Keratinocyte (primary cell): Measurements from ENCODE around the gene DIPK1A. TPM values are rescaled to one million over a fixed set of nuclear protein-coding genes. Genes with fewer than 3 reads are reported as not detected.
A peak's percentile ranks its signal among the peaks of the same experiment; 100 is the strongest.

Experiments
- DNase-seq: peaks from one replicate; pipeline ENCODE4 v3.0.0-alpha.2; 2011; ENCODE audit warnings: low read depth, missing footprints, low spot score
- FAIRE-seq: peaks from 2 replicates; lab custom pipeline; 2011; peaks lifted over from hg19 to GRCh38; lab: Jason Lieb, UNC
- H2AFZ ChIP-seq: 2 replicates; pipeline ENCODE4 v1.6.0; 2012; ENCODE audit warnings: low read length, control low read depth, inconsistent platforms; ENCODE audit not compliant: control insufficient read depth
- H3K27ac ChIP-seq: 2 replicates; pipeline ENCODE4 v1.5.1; 2011; ENCODE audit warnings: low read length; ENCODE audit not compliant: control insufficient read depth, insufficient read depth
- H3K27me3 ChIP-seq: 3 replicates; pipeline ENCODE4 v1.6.0; 2011; ENCODE audit warnings: low read length; ENCODE audit not compliant: control insufficient read depth, insufficient read depth; ENCODE audit errors: extremely low read depth
- H3K36me3 ChIP-seq, 2 experiments: 2 replicates in 1 of 2; 3 replicates in 1 of 2; pipeline ENCODE4 v1.5.1; 2011; ENCODE audit warnings: low read length in 2 of 2, mild to moderate bottlenecking in 1 of 2; ENCODE audit not compliant: control insufficient read depth in 2 of 2, insufficient read depth in 2 of 2; ENCODE audit errors: extremely low read depth in 1 of 2
- H3K4me1 ChIP-seq: 3 replicates; pipeline ENCODE4 v1.5.1; 2011; ENCODE audit warnings: low read length; ENCODE audit not compliant: control insufficient read depth, insufficient read depth; ENCODE audit errors: extremely low read depth
- H3K4me2 ChIP-seq: 3 replicates; pipeline ENCODE4 v1.6.0; 2011; ENCODE audit warnings: low read depth, low read length; ENCODE audit not compliant: control insufficient read depth, insufficient read depth; ENCODE audit errors: extremely low read depth
- H3K4me3 ChIP-seq, 3 experiments: fragments of 200-600 bp in 1 of 3; sonication (generic) in 1 of 3; 2 replicates in 2 of 3; 3 replicates in 1 of 3; pipeline ENCODE4 v1.5.1; 2011 to 2016; ENCODE audit warnings: low read length in 3 of 3, mild to moderate bottlenecking in 3 of 3, control low read depth in 2 of 3, inconsistent platforms in 1 of 3, low read depth in 1 of 3, mixed read lengths in 1 of 3, mixed run types in 1 of 3, moderate library complexity in 1 of 3; ENCODE audit not compliant: control insufficient read depth in 2 of 3, insufficient read depth in 2 of 3; ENCODE audit errors: extremely low read depth in 1 of 3
- H3K79me2 ChIP-seq: 2 replicates; pipeline ENCODE4 v1.6.0; 2012; ENCODE audit warnings: low read length; ENCODE audit not compliant: control insufficient read depth, insufficient read depth
- H3K9ac ChIP-seq: 3 replicates; pipeline ENCODE4 v1.6.0; 2011; ENCODE audit warnings: low read length; ENCODE audit not compliant: control insufficient read depth, insufficient read depth; ENCODE audit errors: extremely low read depth
- H3K9me1 ChIP-seq: 3 replicates; pipeline ENCODE4 v1.6.0; 2011; ENCODE audit warnings: low read length; ENCODE audit not compliant: control insufficient read depth, insufficient read depth; ENCODE audit errors: extremely low read depth
- H3K9me3 ChIP-seq: 2 replicates; pipeline ENCODE4 v1.5.1; 2012; ENCODE audit warnings: low read depth, low read length; ENCODE audit not compliant: control insufficient read depth
- H4K20me1 ChIP-seq: 3 replicates; pipeline ENCODE4 v1.6.0; 2011; ENCODE audit warnings: low read length; ENCODE audit not compliant: control insufficient read depth, insufficient read depth; ENCODE audit errors: extremely low read depth
- EZH2 ChIP-seq: IDR thresholded peaks from one replicate; pipeline ENCODE4 v1.6.1; 2012; ENCODE audit warnings: inconsistent platforms, mild to moderate bottlenecking, low read length, moderate library complexity
- dilution Hi-C: fragments of 300-500 bp; cut with MboI; formaldehyde crosslinking; loops from one replicate; pipeline ENCODE4 v1.7.0; 2020; ENCODE audit warnings: low sequenced_read_pairs; ENCODE audit not compliant: extremely low pct_ligation_motif_present
- polyA plus RNA-seq, 5 experiments: library from polyadenylated mRNA; depleted of rRNA in 3 of 5; stranded (reverse) in 3 of 5; stranded (forward) in 1 of 5; unstranded in 1 of 5; fragments of >200 nt; gene quantifications; 1 replicate in 1 of 5; 2 replicates in 3 of 5; 3 replicates in 1 of 5; pipeline versions ENCODE4 v1.2.1 to v1.2.3, GENCODE V29; 2011 to 2012; ENCODE audit warnings: missing spikeins in 2 of 5, low read depth in 1 of 5, low replicate concordance in 1 of 5
- TF ChIP-seq, protein P1 (sequence below), 3 experiments: IDR thresholded peaks in 1 of 3; conservative IDR thresholded peaks in 1 of 3; optimal IDR thresholded peaks in 1 of 3; 2 replicates in 2 of 3; 3 replicates in 1 of 3; pipeline versions ENCODE3 to v1.5.1; 2011; ENCODE audit warnings: low read length in 3 of 3, mild to moderate bottlenecking in 3 of 3, moderate library complexity in 2 of 3, control low read depth in 1 of 3, inconsistent platforms in 1 of 3; ENCODE audit not compliant: insufficient read depth in 2 of 3; ENCODE audit errors: extremely low read depth in 1 of 3

DIPK1A gene
- polyA plus RNA-seq, 1 donor (not counting 4 experiments of a cell fraction or from before 2014, with no cell fraction given), result 22.0 TPM

DNA sequence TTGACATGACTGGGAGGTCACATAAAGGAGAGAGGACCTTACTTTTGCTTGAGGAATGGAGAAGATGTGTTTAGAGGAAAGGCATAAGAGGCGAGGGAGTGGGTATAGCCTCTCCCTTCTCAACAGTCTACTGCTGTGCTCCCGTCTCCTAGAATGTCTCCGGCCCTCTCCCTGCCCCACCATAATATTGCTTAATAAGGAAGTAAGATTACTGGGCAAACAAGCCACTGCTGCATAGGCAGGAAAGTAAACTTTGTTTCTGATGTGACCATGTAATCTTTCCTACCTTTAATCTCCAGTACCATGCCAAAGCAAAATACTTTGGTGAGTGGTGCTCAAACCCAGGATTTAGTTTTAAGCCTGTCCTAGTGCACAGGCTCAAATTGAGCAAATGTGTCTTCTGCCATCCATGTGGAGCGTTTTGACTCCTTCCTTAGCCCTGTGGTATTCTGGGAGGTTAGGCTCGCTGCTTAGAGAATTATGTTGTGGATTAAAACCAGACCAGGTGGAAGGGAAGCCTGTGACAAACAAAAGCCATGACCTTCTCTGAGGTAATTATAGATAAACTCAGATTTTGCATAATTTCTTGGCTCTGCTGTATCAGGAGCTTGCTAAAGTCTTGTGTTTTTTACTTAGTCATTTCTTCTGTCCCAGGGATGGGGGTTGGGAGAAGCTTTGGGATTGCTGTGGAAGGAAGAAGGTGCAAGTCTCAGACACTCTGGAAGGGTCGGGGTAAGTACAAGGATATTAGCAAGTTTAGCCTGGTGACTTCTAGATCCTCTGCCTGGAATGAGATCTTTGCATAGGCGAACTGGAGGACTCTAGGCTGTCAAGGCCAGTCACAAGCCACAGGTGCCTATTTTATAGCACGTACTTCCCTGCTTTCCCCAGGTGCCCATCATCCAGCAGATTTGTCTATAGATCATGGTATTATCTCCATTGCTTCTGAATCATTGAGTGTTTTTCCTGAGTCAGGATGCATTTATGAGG is 34.5 kb upstream of the DIPK1A start:
- dilution Hi-C loops, result no loop called here
- Histone ChIP-seq H3K4me1 (peaks cover 5% of the 10 kb centered on the region), H3K4me3 (no peak overlapping the region), H3K4me2 (no peak overlapping the region), H3K36me3 (no peaks in the 10 kb centered on the region), H3K27ac (no peak overlapping the region), H3K79me2 (no peaks in the 10 kb centered on the region), H3K9me1 (no peaks in the 10 kb centered on the region), H3K27me3 (no peaks in the 10 kb centered on the region), H3K9me3 (no peaks in the 10 kb centered on the region), H4K20me1 (no peaks in the 10 kb centered on the region), H3K9ac (no peak overlapping the region), H2AFZ (no peak overlapping the region)
- no peak for DNase-seq
- no peak for FAIRE-seq
- TF ChIP-seq, protein P1, sequence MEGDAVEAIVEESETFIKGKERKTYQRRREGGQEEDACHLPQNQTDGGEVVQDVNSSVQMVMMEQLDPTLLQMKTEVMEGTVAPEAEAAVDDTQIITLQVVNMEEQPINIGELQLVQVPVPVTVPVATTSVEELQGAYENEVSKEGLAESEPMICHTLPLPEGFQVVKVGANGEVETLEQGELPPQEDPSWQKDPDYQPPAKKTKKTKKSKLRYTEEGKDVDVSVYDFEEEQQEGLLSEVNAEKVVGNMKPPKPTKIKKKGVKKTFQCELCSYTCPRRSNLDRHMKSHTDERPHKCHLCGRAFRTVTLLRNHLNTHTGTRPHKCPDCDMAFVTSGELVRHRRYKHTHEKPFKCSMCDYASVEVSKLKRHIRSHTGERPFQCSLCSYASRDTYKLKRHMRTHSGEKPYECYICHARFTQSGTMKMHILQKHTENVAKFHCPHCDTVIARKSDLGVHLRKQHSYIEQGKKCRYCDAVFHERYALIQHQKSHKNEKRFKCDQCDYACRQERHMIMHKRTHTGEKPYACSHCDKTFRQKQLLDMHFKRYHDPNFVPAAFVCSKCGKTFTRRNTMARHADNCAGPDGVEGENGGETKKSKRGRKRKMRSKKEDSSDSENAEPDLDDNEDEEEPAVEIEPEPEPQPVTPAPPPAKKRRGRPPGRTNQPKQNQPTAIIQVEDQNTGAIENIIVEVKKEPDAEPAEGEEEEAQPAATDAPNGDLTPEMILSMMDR (optimal IDR thresholded peaks at IDR 0.05 in 1 of 3, IDR thresholded peaks at IDR 0.05 in 1 of 3, conservative IDR thresholded peaks at IDR 0.05 in 1 of 3; ENCODE audit: extremely low read depth in 1 of 3, insufficient read depth in 2 of 3, low read length in 3 of 3), result no peak
- no peak for TF ChIP-seq EZH2

DNA sequence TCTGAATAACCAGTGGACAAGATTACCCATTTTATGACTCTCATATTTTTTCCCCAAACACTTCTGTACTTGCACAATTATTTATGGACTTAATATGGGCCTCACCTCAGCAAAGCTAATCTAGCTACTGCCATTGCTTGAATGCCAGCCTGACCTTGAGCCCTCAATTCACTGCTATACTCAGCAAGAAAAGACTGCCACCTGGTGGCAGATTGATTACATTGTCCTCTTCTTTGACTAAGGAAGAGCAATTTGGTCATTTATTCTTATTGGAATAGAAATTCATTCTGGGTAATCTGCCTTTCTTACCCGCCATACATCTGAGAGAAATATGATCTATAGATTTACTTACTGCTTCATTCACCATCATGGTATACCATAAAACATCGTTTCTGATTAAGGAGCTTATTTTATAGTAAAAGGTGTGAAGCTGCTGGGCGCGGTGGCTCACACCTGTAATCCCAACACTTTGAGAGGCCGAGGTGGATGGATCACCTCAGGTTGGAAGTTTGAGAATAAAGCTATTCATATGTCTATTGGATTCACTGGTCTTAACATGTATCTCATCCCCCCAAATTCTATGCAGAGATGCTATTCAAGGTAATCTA is 32.9 kb upstream of the DIPK1A start:
- H4K20me1 ChIP-seq, result no peaks in the 10 kb centered on the region
- no peaks in the 10 kb centered on the region for H3K79me2 ChIP-seq
- no peak overlapping the region for H3K4me2 ChIP-seq
- FAIRE-seq (peak; percentile 90), DNase-seq (peak; percentile 33)
- no peak overlapping the region for H3K9ac ChIP-seq
- H3K27me3 ChIP-seq, result no peaks in the 10 kb centered on the region
- dilution Hi-C loops, result no loop called here
- no peaks in the 10 kb centered on the region for H3K9me1 ChIP-seq
- no peaks in the 10 kb centered on the region for H3K9me3 ChIP-seq
- no peaks in the 10 kb centered on the region for H3K36me3 ChIP-seq
- no peak overlapping the region for H3K4me3 ChIP-seq
- no peak overlapping the region for H3K27ac ChIP-seq
- TF ChIP-seq, protein P1 (optimal IDR thresholded peaks at IDR 0.05 in 1 of 3, IDR thresholded peaks at IDR 0.05 in 1 of 3, conservative IDR thresholded peaks at IDR 0.05 in 1 of 3; ENCODE audit: extremely low read depth in 1 of 3, insufficient read depth in 2 of 3, low read length in 3 of 3), result peak; percentile 62 to 74 (median 67)
- TF ChIP-seq EZH2, result no peak
- H2AFZ ChIP-seq, result no peak overlapping the region
- peaks cover 7% of the 10 kb centered on the region for H3K4me1 ChIP-seq
